HL-60 (cell line): ENCODE measurements around the gene DNAJC6.

Experiments
- DNase-seq, 2 experiments: peaks; one replicate each; pipeline ENCODE4 v3.0.0-alpha.2; 2010 to 2020; ENCODE audit warnings: low read depth in 1 of 2, low spot score in 1 of 2
- H3K27ac ChIP-seq: fragments of 250-450 bp; sonication (Bioruptor Pico); replicated peaks from 2 replicates; pipeline ENCODE4 v1.5.1; 2020; ENCODE audit warnings: mild to moderate bottlenecking, moderate library complexity
- H3K27me3 ChIP-seq: fragments of 250-450 bp; sonication (Bioruptor Pico); 2 replicates; pipeline ENCODE4 v1.5.1; 2021; ENCODE audit warnings: mild to moderate bottlenecking, moderate library complexity; ENCODE audit not compliant: insufficient read depth, poor library complexity, severe bottlenecking
- H3K4me3 ChIP-seq: replicated peaks from 2 replicates; pipeline ENCODE4 v1.5.1; 2011; ENCODE audit warnings: mild to moderate bottlenecking, control low read depth, low read length; ENCODE audit not compliant: insufficient read depth
- CTCF ChIP-seq: IDR thresholded peaks from one replicate; pipeline ENCODE4 v1.5.1; 2011; ENCODE audit warnings: low read length, control low read depth, inconsistent platforms; ENCODE audit not compliant: insufficient read depth
- GABPA ChIP-seq: IDR thresholded peaks from 2 replicates; pipeline ENCODE4 v1.6.1; 2012; ENCODE audit warnings: low read depth
- POLR2AphosphoS5 ChIP-seq: IDR thresholded peaks from 2 replicates; pipeline ENCODE4 v1.6.1; 2012; ENCODE audit warnings: low read depth
- SPI1 ChIP-seq: IDR thresholded peaks from 2 replicates; pipeline ENCODE4 v1.6.1; 2012; ENCODE audit warnings: low read depth, mild to moderate bottlenecking, borderline replicate concordance
- TF ChIP-seq, protein P1 (sequence below): IDR thresholded peaks from 2 replicates; pipeline ENCODE4 v1.6.1; 2012; ENCODE audit warnings: low read depth; ENCODE audit not compliant: insufficient replicate concordance

Gene DNAJC6

GRCh38 chr1:65401612-65402011 lies 92.3 kb downstream of the DNAJC6 start:
- H3K27ac ChIP-seq: no peak overlapping the region
- DNase-seq: no peak
- no peak for TF ChIP-seq POLR2AphosphoS5
- TF ChIP-seq SPI1: no peak
- TF ChIP-seq, protein P1, sequence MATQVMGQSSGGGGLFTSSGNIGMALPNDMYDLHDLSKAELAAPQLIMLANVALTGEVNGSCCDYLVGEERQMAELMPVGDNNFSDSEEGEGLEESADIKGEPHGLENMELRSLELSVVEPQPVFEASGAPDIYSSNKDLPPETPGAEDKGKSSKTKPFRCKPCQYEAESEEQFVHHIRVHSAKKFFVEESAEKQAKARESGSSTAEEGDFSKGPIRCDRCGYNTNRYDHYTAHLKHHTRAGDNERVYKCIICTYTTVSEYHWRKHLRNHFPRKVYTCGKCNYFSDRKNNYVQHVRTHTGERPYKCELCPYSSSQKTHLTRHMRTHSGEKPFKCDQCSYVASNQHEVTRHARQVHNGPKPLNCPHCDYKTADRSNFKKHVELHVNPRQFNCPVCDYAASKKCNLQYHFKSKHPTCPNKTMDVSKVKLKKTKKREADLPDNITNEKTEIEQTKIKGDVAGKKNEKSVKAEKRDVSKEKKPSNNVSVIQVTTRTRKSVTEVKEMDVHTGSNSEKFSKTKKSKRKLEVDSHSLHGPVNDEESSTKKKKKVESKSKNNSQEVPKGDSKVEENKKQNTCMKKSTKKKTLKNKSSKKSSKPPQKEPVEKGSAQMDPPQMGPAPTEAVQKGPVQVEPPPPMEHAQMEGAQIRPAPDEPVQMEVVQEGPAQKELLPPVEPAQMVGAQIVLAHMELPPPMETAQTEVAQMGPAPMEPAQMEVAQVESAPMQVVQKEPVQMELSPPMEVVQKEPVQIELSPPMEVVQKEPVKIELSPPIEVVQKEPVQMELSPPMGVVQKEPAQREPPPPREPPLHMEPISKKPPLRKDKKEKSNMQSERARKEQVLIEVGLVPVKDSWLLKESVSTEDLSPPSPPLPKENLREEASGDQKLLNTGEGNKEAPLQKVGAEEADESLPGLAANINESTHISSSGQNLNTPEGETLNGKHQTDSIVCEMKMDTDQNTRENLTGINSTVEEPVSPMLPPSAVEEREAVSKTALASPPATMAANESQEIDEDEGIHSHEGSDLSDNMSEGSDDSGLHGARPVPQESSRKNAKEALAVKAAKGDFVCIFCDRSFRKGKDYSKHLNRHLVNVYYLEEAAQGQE: no peak
- no peak for TF ChIP-seq GABPA
- no peak for TF ChIP-seq CTCF
- H3K27me3 ChIP-seq: no peaks in the 10 kb centered on the region
- no peak overlapping the region for H3K4me3 ChIP-seq

DNA sequence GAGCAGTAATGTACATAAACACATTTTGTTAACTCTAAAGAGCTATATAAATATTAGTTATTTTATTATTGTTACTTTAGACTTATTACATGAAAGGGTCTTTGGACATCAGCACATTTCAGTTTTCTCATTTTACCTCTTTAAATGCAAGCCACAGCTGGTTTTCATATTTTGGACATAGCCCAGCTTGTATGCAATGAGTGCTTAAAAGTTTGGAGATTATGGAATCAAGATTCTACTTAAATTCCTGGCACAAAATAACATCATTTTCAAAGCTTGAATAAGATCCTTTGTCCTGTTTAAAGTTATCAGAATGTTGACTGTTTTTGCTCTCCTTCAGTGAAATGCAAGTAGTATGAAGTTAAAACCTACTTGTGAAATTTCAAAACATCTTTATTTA lies 95.6 kb downstream of the DNAJC6 start:
- TF ChIP-seq, protein P1: no peak
- no peak for TF ChIP-seq POLR2AphosphoS5
- no peak for TF ChIP-seq CTCF
- no peak for TF ChIP-seq SPI1
- no peak for TF ChIP-seq GABPA
- H3K27me3 ChIP-seq: no peaks in the 10 kb centered on the region
- H3K27ac ChIP-seq: no peak overlapping the region
- no peak for DNase-seq
- no peak overlapping the region for H3K4me3 ChIP-seq

GRCh38 chr1:65407877-65408276 lies 98.5 kb downstream of the DNAJC6 start:
- no peak for DNase-seq
- TF ChIP-seq POLR2AphosphoS5 (no peak), CTCF (no peak), SPI1 (no peak), GABPA (no peak)
- TF ChIP-seq, protein P1: no peak
- Histone ChIP-seq H3K4me3 (no peak overlapping the region), H3K27me3 (no peaks in the 10 kb centered on the region), H3K27ac (no peak overlapping the region)
